IMR-90 (cell line): Measurements from ENCODE around the gene HPSE. TPM values are rescaled to one million over a fixed set of nuclear protein-coding genes. Genes with fewer than 3 reads are reported as not detected.

ENCODE experiments used
- ATAC-seq: fragments of 200-7000 bp; cut with Tn5 transposase; 2 replicates; pipeline ENCODE4 v1.9.1; 2020; ENCODE audit warnings: low read depth, mild to moderate bottlenecking, moderate library complexity
- BruUV-seq: library from RNA; stranded (reverse); fragments of 400-500 nt; replicated peaks from 2 replicates; lab custom pipeline; 2021; lab: Mats Ljungman, UMichigan
- CTCF ChIA-PET: fragments of 300-600 bp; formaldehyde crosslinking; extraction: SDS; loops from one replicate; lab custom pipeline; 2021; ENCODE audit warnings: antibody characterized with exemption; lab: Yijun Ruan, JAX
- POLR2A ChIA-PET: fragments of 300-600 bp; sonication (Branson Sonifier 250); formaldehyde crosslinking; loops from one replicate; lab custom pipeline; 2022; ENCODE audit warnings: antibody characterized with exemption; ENCODE audit not compliant: unreplicated experiment; lab: Charles Lee
- DNase-seq: peaks from one replicate; pipeline ENCODE4 v3.0.0; 2013
- H2AFZ ChIP-seq: replicated peaks from 2 replicates; pipeline ENCODE3; 2013; ENCODE audit warnings: low read length, mild to moderate bottlenecking; ENCODE audit not compliant: poor library complexity
- H2AK5ac ChIP-seq: 2 replicates; pipeline ENCODE4 v1.6.1; 2013; ENCODE audit warnings: low read depth, low read length, inconsistent platforms
- H2AK9ac ChIP-seq: replicated peaks from 2 replicates; pipeline ENCODE3; 2013; ENCODE audit warnings: mild to moderate bottlenecking, low read depth, low read length, moderate library complexity; ENCODE audit not compliant: poor library complexity
- H2BK120ac ChIP-seq: 2 replicates; pipeline ENCODE4 v1.6.1; 2013; ENCODE audit warnings: low read depth, low read length, inconsistent platforms
- H2BK15ac ChIP-seq: 3 replicates; pipeline ENCODE4 v1.6.1; 2013; ENCODE audit warnings: low read depth, low read length, inconsistent platforms
- H2BK20ac ChIP-seq: 2 replicates; pipeline ENCODE4 v1.6.1; 2013; ENCODE audit warnings: low read depth, mild to moderate bottlenecking, inconsistent platforms, low read length, moderate library complexity
- H2BK5ac ChIP-seq: 2 replicates; pipeline ENCODE4 v1.6.1; 2013; ENCODE audit warnings: mild to moderate bottlenecking, low read depth, low read length, inconsistent platforms; ENCODE audit not compliant: poor library complexity, severe bottlenecking
- H3K14ac ChIP-seq: replicated peaks from 2 replicates; pipeline ENCODE4 v1.6.1; 2013; ENCODE audit warnings: low read depth, low read length, inconsistent platforms
- H3K18ac ChIP-seq: 2 replicates; pipeline ENCODE4 v1.6.1; 2013; ENCODE audit warnings: low read depth, low read length, control low read depth
- H3K23ac ChIP-seq: 2 replicates; pipeline ENCODE4 v1.6.1; 2013; ENCODE audit warnings: low read depth, low read length, inconsistent platforms
- H3K27ac ChIP-seq: 2 replicates; pipeline ENCODE4 v1.5.1; 2013; ENCODE audit warnings: mild to moderate bottlenecking, control low read depth, low read length; ENCODE audit not compliant: insufficient read depth
- H3K27me3 ChIP-seq: 2 replicates; pipeline ENCODE4 v1.6.1; 2013; ENCODE audit warnings: low read length; ENCODE audit not compliant: control insufficient read depth, insufficient read depth
- H3K36me3 ChIP-seq: 2 replicates; pipeline ENCODE4 v1.6.1; 2013; ENCODE audit warnings: low read length, mixed read lengths; ENCODE audit not compliant: control insufficient read depth, insufficient read depth
- H3K4ac ChIP-seq: 2 replicates; pipeline ENCODE4 v1.6.1; 2013; ENCODE audit warnings: low read depth, low read length, inconsistent platforms
- H3K4me1 ChIP-seq: 2 replicates; pipeline ENCODE4 v1.6.1; 2013; ENCODE audit warnings: low read length, mixed read lengths; ENCODE audit not compliant: control insufficient read depth, insufficient read depth
- H3K4me2 ChIP-seq: 2 replicates; pipeline ENCODE4 v1.6.1; 2013; ENCODE audit warnings: low read depth, mild to moderate bottlenecking, control low read depth, low read length, moderate library complexity
- H3K4me3 ChIP-seq: 2 replicates; pipeline ENCODE4 v1.5.1; 2013; ENCODE audit warnings: low read depth, mild to moderate bottlenecking, control low read depth, low read length, moderate library complexity; ENCODE audit not compliant: insufficient read depth
- H3K56ac ChIP-seq: 2 replicates; pipeline ENCODE4 v1.6.1; 2013; ENCODE audit warnings: low read length, inconsistent platforms; ENCODE audit not compliant: insufficient read depth; ENCODE audit errors: extremely low read depth
- H3K79me1 ChIP-seq, 2 experiments: 2 replicates each; pipeline ENCODE4 v1.6.1; 2013; ENCODE audit warnings: low read length in 2 of 2, inconsistent platforms in 1 of 2, low read depth in 1 of 2
- H3K9ac ChIP-seq: 2 replicates; pipeline ENCODE4 v1.6.1; 2013; ENCODE audit warnings: low read depth, low read length, control low read depth
- H3K9me1 ChIP-seq: 2 replicates; pipeline ENCODE4 v1.6.1; 2013; ENCODE audit warnings: low read length, inconsistent platforms; ENCODE audit not compliant: insufficient read depth
- H3K9me3 ChIP-seq: 2 replicates; pipeline ENCODE4 v1.6.1; 2013; ENCODE audit warnings: low read length; ENCODE audit not compliant: control insufficient read depth, insufficient read depth
- H4K20me1 ChIP-seq: 2 replicates; pipeline ENCODE4 v1.6.1; 2013; ENCODE audit warnings: low read length, inconsistent platforms; ENCODE audit not compliant: insufficient read depth
- H4K5ac ChIP-seq: 2 replicates; pipeline ENCODE4 v1.6.1; 2013; ENCODE audit warnings: mild to moderate bottlenecking, low read depth, low read length, control low read depth
- H4K8ac ChIP-seq, 2 experiments: 2 replicates each; pipeline ENCODE4 v1.6.1; 2013; ENCODE audit warnings: low read depth in 2 of 2, low read length in 2 of 2, control low read depth in 1 of 2, inconsistent platforms in 1 of 2
- H4K91ac ChIP-seq: 2 replicates; pipeline ENCODE4 v1.6.1; 2013; ENCODE audit warnings: low read depth, low read length, inconsistent platforms; ENCODE audit not compliant: insufficient read depth
- CEBPB ChIP-seq: IDR thresholded peaks from 2 replicates; pipeline ENCODE4 v1.6.1; 2012; ENCODE audit warnings: low read depth, low read length, improper control_type of control experiment
- CHD1 ChIP-seq: IDR thresholded peaks from 2 replicates; pipeline ENCODE4 v1.6.1; 2012; ENCODE audit warnings: low read depth, low read length, improper control_type of control experiment
- MAFK ChIP-seq: IDR thresholded peaks from 2 replicates; pipeline ENCODE4 v1.6.1; 2012; ENCODE audit warnings: low read depth, low read length, improper control_type of control experiment
- MXI1 ChIP-seq: IDR thresholded peaks from 2 replicates; pipeline ENCODE4 v1.6.1; 2012; ENCODE audit warnings: low read depth, mild to moderate bottlenecking, low read length, moderate library complexity, borderline replicate concordance
- POLR2A ChIP-seq: IDR thresholded peaks from 2 replicates; pipeline ENCODE4 v1.6.1; 2012; ENCODE audit warnings: mild to moderate bottlenecking, low read depth, low read length
- RAD21 ChIP-seq: IDR thresholded peaks from 2 replicates; pipeline ENCODE4 v1.6.1; 2012; ENCODE audit warnings: low read length, improper control_type of control experiment
- WGBS, 2 experiments: methylation state at CpG; one replicate each; pipeline versions ENCODE4 v1.1.5 to v1.1.7; 2013; ENCODE audit warnings: missing lambda C conversion rate in 2 of 2; ENCODE audit not compliant: insufficient read length in 1 of 2; ENCODE audit errors: extremely low coverage in 2 of 2; 5-methylcytosine and 5-hydroxymethylcytosine counted together
- dilution Hi-C: fragments of 300-500 bp; cut with HindIII; formaldehyde crosslinking; loops from one replicate; pipeline ENCODE4 v1.14.3; 2018; ENCODE audit warnings: low sequenced_read_pairs; ENCODE audit not compliant: unreplicated experiment
- in situ Hi-C: fragments of 300-500 bp; cut with MboI; formaldehyde crosslinking; loops from 3 replicates; pipeline ENCODE4 v1.14.3; 2019; ENCODE audit warnings: low sequenced_read_pairs, inconsistent platforms, mixed read lengths
- intact Hi-C: fragments of 100-400 bp; cut with micrococcal nuclease; formaldehyde crosslinking; loops from 2 replicates; pipeline ENCODE4 v1.10.0; 2022
- polyA plus RNA-seq, 3 experiments: library from polyadenylated mRNA; depleted of rRNA; stranded (reverse); fragments of >200 nt; gene quantifications; 2 replicates each; pipeline ENCODE4 v1.2.3, GENCODE V29; 2012; ENCODE audit warnings: low replicate concordance in 1 of 3
- total RNA-seq: library from RNA; depleted of rRNA; stranded (reverse); fragments of >200 nt; gene quantifications from 2 replicates; pipeline ENCODE4 v1.2.3, GENCODE V29; 2012
- TF ChIP-seq, protein P1 (sequence below): fragments of 150-350 bp; IDR thresholded peaks from 2 replicates; pipeline ENCODE4 v1.6.1; 2016; ENCODE audit warnings: low read depth, mild to moderate bottlenecking, low read length, moderate library complexity, borderline replicate concordance

HPSE gene
- total and polyA plus RNA-seq, 2 of the 4 experiments (the other 2 are of a cell fraction): under 0.01 to 0.09 TPM

- H2BK120ac ChIP-seq: no peak overlapping the region
- no peak overlapping the region for H3K18ac ChIP-seq
- H2AK9ac ChIP-seq: no peak overlapping the region
- DNase-seq (no peak), ATAC-seq (no peak)
- no peak overlapping the region for H3K4me2 ChIP-seq
- no peak overlapping the region for H3K4me3 ChIP-seq
- no peak overlapping the region for H2AFZ ChIP-seq
- no peak overlapping the region for H3K14ac ChIP-seq
- H3K4me1 ChIP-seq: no peaks in the 10 kb centered on the region; the same call in 1 of the 2 replicates
- no CpG with 5 or more reads among the region's 3 CpGs for WGBS, 2 experiments
- TF ChIP-seq RAD21 (no peak), POLR2A (no peak), MAFK (no peak), MXI1 (no peak), CEBPB (no peak), CHD1 (no peak)
- TF ChIP-seq, protein P1, sequence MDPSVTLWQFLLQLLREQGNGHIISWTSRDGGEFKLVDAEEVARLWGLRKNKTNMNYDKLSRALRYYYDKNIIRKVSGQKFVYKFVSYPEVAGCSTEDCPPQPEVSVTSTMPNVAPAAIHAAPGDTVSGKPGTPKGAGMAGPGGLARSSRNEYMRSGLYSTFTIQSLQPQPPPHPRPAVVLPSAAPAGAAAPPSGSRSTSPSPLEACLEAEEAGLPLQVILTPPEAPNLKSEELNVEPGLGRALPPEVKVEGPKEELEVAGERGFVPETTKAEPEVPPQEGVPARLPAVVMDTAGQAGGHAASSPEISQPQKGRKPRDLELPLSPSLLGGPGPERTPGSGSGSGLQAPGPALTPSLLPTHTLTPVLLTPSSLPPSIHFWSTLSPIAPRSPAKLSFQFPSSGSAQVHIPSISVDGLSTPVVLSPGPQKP: no peak
- H3K9me3 ChIP-seq: no peaks in the 10 kb centered on the region
- no TSS peak for BruUV-seq
- dilution Hi-C loops (no loop called here), in situ Hi-C loops (no loop called here), intact Hi-C loops (no loop called here)
- no peaks in the 10 kb centered on the region for H4K20me1 ChIP-seq
- no peaks in the 10 kb centered on the region; the same call in 1 of the 2 replicates for H3K9me1 ChIP-seq
- no peak overlapping the region for H2BK5ac ChIP-seq
- H2BK20ac ChIP-seq: no peak overlapping the region
- no peak overlapping the region for H3K23ac ChIP-seq
- H2BK15ac ChIP-seq: no peak overlapping the region
- H4K91ac ChIP-seq: no peak overlapping the region
- no peaks in the 10 kb centered on the region for H3K36me3 ChIP-seq
- ChIA-PET POLR2A (no interaction called here), CTCF (interaction anchor here (1.2 kb wide), 1 partner anchor 12 kb away, joined by 3 read pairs; no protein-coding TSS in a partner anchor)
- H2AK5ac ChIP-seq: no peak overlapping the region
- no peak overlapping the region for H3K27ac ChIP-seq
- no peak overlapping the region for H3K4ac ChIP-seq
- peaks cover 45% of the 10 kb centered on the region for H3K27me3 ChIP-seq
- no peak overlapping the region for H3K56ac ChIP-seq
- H3K9ac ChIP-seq: no peak overlapping the region
- H4K8ac ChIP-seq: no peak overlapping the region
- no peak overlapping the region for H4K5ac ChIP-seq
- no peaks in the 10 kb centered on the region for H3K79me1 ChIP-seq
These were observed 2.7 kb downstream of the HPSE start for GRCh38 chr4:83331956-83332355.
